Ascending aorta (tissue), 2 donors: ENCODE measurements around the gene OSBPL6. TPM values are rescaled to one million over a fixed set of nuclear protein-coding genes. Genes with fewer than 3 reads are reported as not detected.
"Not testable (repeated sequence)": the region's sequence is repeated elsewhere in the genome, so short reads cannot be mapped to it uniquely, and the experiment has no call there.

Experiments
- DNase-seq, 2 donors: peaks; one replicate each; pipeline ENCODE4 v3.0.0-alpha.2; 2019; ENCODE audit warnings: low spot score in 2 of 2
- H3K27ac ChIP-seq, 2 donors: fragments of 200-600 bp; sonication (generic); one replicate each; pipeline ENCODE4 v1.5.1; 2016 to 2017; ENCODE audit warnings: mild to moderate bottlenecking in 1 of 2
- H3K27me3 ChIP-seq: fragments of 200-600 bp; sonication (generic); one replicate; pipeline ENCODE4 v1.5.1; 2017
- H3K36me3 ChIP-seq, 2 donors: fragments of 200-600 bp; sonication (generic); one replicate each; pipeline ENCODE4 v1.5.1; 2016
- H3K4me1 ChIP-seq, 2 donors: fragments of 200-600 bp; sonication (generic); one replicate each; pipeline ENCODE4 v1.5.1; 2016 to 2017; ENCODE audit warnings: mild to moderate bottlenecking in 1 of 2
- H3K4me3 ChIP-seq, 2 donors: fragments of 200-600 bp; sonication (generic); one replicate each; pipeline ENCODE4 v1.5.1; 2016 to 2017; ENCODE audit warnings: mild to moderate bottlenecking in 1 of 2
- H3K9me3 ChIP-seq, 2 donors: fragments of 200-600 bp; sonication (generic); one replicate each; pipeline ENCODE4 v1.5.1; 2016
- CTCF ChIP-seq, 3 experiments: fragments of 200-600 bp in 2 of 3; fragments of 450-650 bp in 1 of 3; sonication (generic) in 2 of 3; IDR thresholded peaks; one replicate each; pipeline ENCODE4 v1.5.1; 2016 to 2019; ENCODE audit warnings: antibody characterized with exemption in 3 of 3, mild to moderate bottlenecking in 1 of 3, moderate library complexity in 1 of 3
- intact Hi-C: fragments of 100-400 bp; cut with DNase I; formaldehyde crosslinking; loops from one replicate; pipeline ENCODE4 v1.15.1; 2023
- total RNA-seq: library from RNA; depleted of rRNA; stranded (reverse); fragments of >200 nt; gene quantifications from one replicate; pipeline ENCODE4 v1.1.0, GENCODE V29; 2016

The OSBPL6 gene
- total RNA-seq, 1 donor from 2014 or later: 1.4 TPM

- H3K9me3 ChIP-seq: no peaks in the 10 kb centered on the region
- no peak for DNase-seq
- no peaks in the 10 kb centered on the region for H3K27me3 ChIP-seq
- intact Hi-C loops: no loop called here
- H3K36me3 ChIP-seq: no peaks in the 10 kb centered on the region
- no peaks in the 10 kb centered on the region for H3K4me1 ChIP-seq
- H3K27ac ChIP-seq: no peak overlapping the region
- no peak for TF ChIP-seq CTCF (IDR thresholded peaks at IDR 0.05)
- H3K4me3 ChIP-seq: no peak overlapping the region
Observed at GRCh38 chr2:178177066-178177679, 17.1 kb upstream of the OSBPL6 start.

GRCh38 chr2:178180648-178181047, 13.7 kb upstream of the OSBPL6 start:
- intact Hi-C loops, H3K27ac ChIP-seq, DNase-seq, H3K27me3 ChIP-seq, H3K36me3 ChIP-seq, H3K9me3 ChIP-seq, H3K4me3 ChIP-seq, H3K4me1 ChIP-seq: not testable (repeated sequence)

GRCh38 chr2:178187861-178188260, 6.5 kb upstream of the OSBPL6 start:
- Histone ChIP-seq H3K4me1 (no peaks in the 10 kb centered on the region), H3K9me3 (no peaks in the 10 kb centered on the region), H3K27me3 (no peaks in the 10 kb centered on the region), H3K4me3 (no peak overlapping the region), H3K36me3 (no peaks in the 10 kb centered on the region), H3K27ac (no peak overlapping the region)
- intact Hi-C loops: no loop called here
- no peak for DNase-seq
- no peak for TF ChIP-seq CTCF (IDR thresholded peaks at IDR 0.05)

- no peak overlapping the region for H3K4me3 ChIP-seq
- H3K27ac ChIP-seq: no peak overlapping the region
- H3K36me3 ChIP-seq: no peaks in the 10 kb centered on the region
- no peak for DNase-seq
- no peak for TF ChIP-seq CTCF (IDR thresholded peaks at IDR 0.05)
- intact Hi-C loops: no loop called here
- no peaks in the 10 kb centered on the region for H3K27me3 ChIP-seq
- peaks cover 0 to 2% of the 10 kb centered on the region in 2 donors for H3K4me1 ChIP-seq
- H3K9me3 ChIP-seq: no peaks in the 10 kb centered on the region
Observed at GRCh38 chr2:178188466-178188865, 5.8 kb upstream of the OSBPL6 start.

GRCh38 chr2:178191004-178191508, 3.3 kb upstream of the OSBPL6 start:
- TF ChIP-seq CTCF (IDR thresholded peaks at IDR 0.05): no peak
- Histone ChIP-seq H3K4me3 (no peak overlapping the region), H3K36me3 (no peaks in the 10 kb centered on the region), H3K27me3 (no peaks in the 10 kb centered on the region), H3K27ac (no peak overlapping the region), H3K4me1 (peaks cover 0 to 7% of the 10 kb centered on the region in 2 donors), H3K9me3 (no peaks in the 10 kb centered on the region)
- no peak for DNase-seq
- intact Hi-C loops: loop anchor here (5.0 kb wide), 4 partner anchors 64 to 291 kb away; partner anchors contain the start of gene PLEKHA3

- intact Hi-C loops: loop anchor here (5.0 kb wide), 4 partner anchors 64 to 291 kb away; partner anchors contain the start of gene PLEKHA3
- Histone ChIP-seq H3K36me3 (no peaks in the 10 kb centered on the region), H3K27me3 (no peaks in the 10 kb centered on the region), H3K27ac (no peak overlapping the region), H3K9me3 (no peaks in the 10 kb centered on the region), H3K4me1 (peaks cover 0 to 7% of the 10 kb centered on the region in 2 donors), H3K4me3 (no peak overlapping the region)
- DNase-seq: no peak
- TF ChIP-seq CTCF (IDR thresholded peaks at IDR 0.05): no peak
Observed at GRCh38 chr2:178191511-178191910, 2.8 kb upstream of the OSBPL6 start.
